Choroid plexus epithelial cell (primary cell): ENCODE results near the gene SLC16A9.

ENCODE experiments used
- DNase-seq: peaks from one replicate; pipeline ENCODE4 v3.0.0-alpha.2; 2010; ENCODE audit warnings: low read depth
- H3K4me3 ChIP-seq: 2 replicates; pipeline ENCODE4 v1.5.1; 2011; ENCODE audit warnings: low read depth, mild to moderate bottlenecking, control low read depth, low read length, moderate library complexity
- CTCF ChIP-seq: conservative IDR thresholded peaks from 2 replicates; pipeline ENCODE4 v1.5.1; 2011; ENCODE audit warnings: low read depth, mild to moderate bottlenecking, control low read depth, inconsistent platforms, low read length, moderate library complexity

Gene SLC16A9

GRCh38 chr10:59628456-59628855 is 81.2 kb downstream of the SLC16A9 start:
- H3K4me3 ChIP-seq: no peak overlapping the region
- TF ChIP-seq CTCF: no peak
- no peak for DNase-seq

GRCh38 chr10:59627366-59628018 is 82.2 kb downstream of the SLC16A9 start:
- no peak for TF ChIP-seq CTCF
- DNase-seq: no peak

GRCh38 chr10:59626523-59626869 is 83.2 kb downstream of the SLC16A9 start:
- no peak overlapping the region for H3K4me3 ChIP-seq
- TF ChIP-seq CTCF: no peak
- DNase-seq: no peak

More at GRCh38 chr10:59627366-59628018, 82.2 kb downstream of the SLC16A9 start:
- H3K4me3 ChIP-seq: no peak overlapping the region

GRCh38 chr10:59625721-59626522 is 83.7 kb downstream of the SLC16A9 start:
- peak; percentile 88 for DNase-seq
- peak; percentile 86 for TF ChIP-seq CTCF
- no peak overlapping the region for H3K4me3 ChIP-seq

- no peak overlapping the region for H3K4me3 ChIP-seq
- TF ChIP-seq CTCF: no peak
- no peak for DNase-seq
Observed at GRCh38 chr10:59624951-59625350, 84.7 kb downstream of the SLC16A9 start.

GRCh38 chr10:59624136-59624535 is 85.5 kb downstream of the SLC16A9 start:
- TF ChIP-seq CTCF: no peak
- no peak overlapping the region for H3K4me3 ChIP-seq
- no peak for DNase-seq
